Measurements from ENCODE around the gene PATZ1.
A peak's percentile ranks its signal among the peaks of the same experiment; 100 is the strongest.
"Not testable (repeated sequence)": the region's sequence is repeated elsewhere in the genome, so short reads cannot be mapped to it uniquely, and the experiment has no call there.

PATZ1 gene

GRCh38 chr22:31314220-31314619, 31.9 kb downstream of the PATZ1 start:
- DNase-seq (ENCODE audit: low read depth in 2 of 3, low spot score in 1 of 3): not testable (repeated sequence)

DNA sequence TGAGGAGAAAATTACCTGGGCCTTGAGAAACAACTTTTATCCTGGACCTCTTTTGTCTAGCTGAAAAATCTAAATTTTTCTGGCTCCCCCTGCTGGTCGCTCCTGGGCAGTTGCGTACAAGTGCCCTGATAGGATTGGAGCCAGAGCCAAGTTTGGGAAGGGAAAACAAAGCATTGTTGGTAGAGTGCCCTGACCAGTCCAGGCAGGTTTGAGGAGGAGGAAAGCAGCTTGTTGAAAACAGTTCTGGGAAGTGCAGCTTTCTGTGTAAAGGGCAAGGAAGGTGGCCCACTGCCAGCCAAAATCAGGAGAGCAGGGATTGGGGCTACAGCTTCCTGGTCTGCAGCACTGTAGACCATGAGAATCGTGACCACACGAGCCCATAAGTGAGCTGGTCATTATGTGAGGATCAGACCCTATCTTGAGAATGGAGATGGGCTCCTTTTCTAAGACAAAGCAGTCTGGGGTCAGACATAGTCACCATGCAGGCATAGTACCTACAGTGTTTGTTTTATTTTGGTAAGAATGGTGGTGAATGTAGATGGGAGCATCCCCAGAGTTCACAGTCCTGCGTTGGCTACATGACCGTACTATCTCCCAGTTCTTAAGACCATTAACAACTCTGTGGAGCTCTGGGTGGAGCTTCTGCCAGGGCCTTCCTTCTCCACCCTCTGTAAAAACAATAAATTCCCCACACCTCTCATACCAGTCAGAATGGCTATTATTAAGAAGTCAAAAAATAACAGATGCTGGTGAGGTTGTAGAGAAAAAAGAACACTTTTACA, 32.6 kb downstream of the PATZ1 start:
- peak; percentile 40 to 68 (median 57) for DNase-seq (ENCODE audit: low read depth in 2 of 3, low spot score in 1 of 3)

- no peak for DNase-seq (ENCODE audit: low read depth in 2 of 3, low spot score in 1 of 3)
Measured at GRCh38 chr22:31308181-31308580, 38.0 kb downstream of the PATZ1 start.

GRCh38 chr22:31305194-31305593, 41.0 kb downstream of the PATZ1 start:
- DNase-seq (ENCODE audit: low read depth in 2 of 3, low spot score in 1 of 3): no peak

- no peak for DNase-seq (ENCODE audit: low read depth in 2 of 3, low spot score in 1 of 3)
Measured at GRCh38 chr22:31302537-31302936, 43.6 kb downstream of the PATZ1 start.

- no peak for DNase-seq (ENCODE audit: low read depth in 2 of 3, low spot score in 1 of 3)
Measured at GRCh38 chr22:31302006-31302405, 44.1 kb downstream of the PATZ1 start.

DNA sequence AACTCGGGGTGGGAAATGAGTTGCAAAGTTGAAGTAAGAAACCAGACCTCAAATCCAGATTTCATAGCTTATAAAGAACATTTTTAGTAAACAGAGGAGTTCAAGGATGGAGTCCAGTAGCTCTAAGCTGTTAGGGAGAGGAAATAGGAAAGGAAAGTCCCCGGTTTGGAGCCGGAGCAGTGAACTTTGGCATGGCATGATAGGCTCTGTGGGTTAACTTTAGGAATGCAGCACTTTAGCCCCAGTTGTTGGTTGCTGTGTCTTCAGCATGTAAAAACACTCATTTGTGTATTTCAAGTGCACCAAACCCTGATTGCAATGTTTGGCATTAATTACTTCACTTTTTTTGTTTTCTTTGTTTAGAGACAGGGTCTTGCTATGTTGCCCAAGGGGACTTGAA, 45.2 kb downstream of the PATZ1 start:
- no peak for DNase-seq (ENCODE audit: low read depth in 2 of 3, low spot score in 1 of 3)

GRCh38 chr22:31295831-31296657, 50.1 kb downstream of the PATZ1 start:
- no peak for DNase-seq (ENCODE audit: low read depth in 2 of 3, low spot score in 1 of 3)

DNA sequence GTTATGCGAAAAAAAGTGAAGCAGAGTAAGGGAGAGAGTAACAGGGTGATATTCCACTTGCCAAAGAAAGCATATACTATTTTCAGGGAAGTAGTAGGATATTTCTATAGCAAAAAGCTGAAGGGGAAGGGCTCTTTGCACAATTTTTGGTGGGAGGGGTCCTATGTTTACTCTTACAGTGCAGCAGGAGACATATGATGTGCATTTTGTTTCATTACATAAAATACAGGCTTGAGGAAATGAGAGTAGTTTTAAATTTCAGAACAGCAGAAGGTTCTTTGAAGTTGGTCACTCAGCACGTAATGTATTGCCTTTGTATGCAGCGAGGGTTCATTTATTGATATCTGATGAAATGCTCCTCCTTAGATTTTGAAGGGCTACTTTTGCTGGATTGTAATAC, 50.8 kb downstream of the PATZ1 start:
- DNase-seq (ENCODE audit: low read depth in 2 of 3, low spot score in 1 of 3): no peak

- DNase-seq (ENCODE audit: low read depth in 2 of 3, low spot score in 1 of 3): peak; percentile 72 to 82 (median 73)
Measured at GRCh38 chr22:31292236-31292989, 53.7 kb downstream of the PATZ1 start, which contains the start of gene PIK3IP1. Gene PIK3IP1, minus strand, starts transcription at chr22:31292488. Its CDS starts 144 bp downstream, at chr22:31292344.

GRCh38 chr22:31291481-31292235, 54.5 kb downstream of the PATZ1 start:
- no peak for DNase-seq (ENCODE audit: low read depth in 2 of 3, low spot score in 1 of 3)

DNA sequence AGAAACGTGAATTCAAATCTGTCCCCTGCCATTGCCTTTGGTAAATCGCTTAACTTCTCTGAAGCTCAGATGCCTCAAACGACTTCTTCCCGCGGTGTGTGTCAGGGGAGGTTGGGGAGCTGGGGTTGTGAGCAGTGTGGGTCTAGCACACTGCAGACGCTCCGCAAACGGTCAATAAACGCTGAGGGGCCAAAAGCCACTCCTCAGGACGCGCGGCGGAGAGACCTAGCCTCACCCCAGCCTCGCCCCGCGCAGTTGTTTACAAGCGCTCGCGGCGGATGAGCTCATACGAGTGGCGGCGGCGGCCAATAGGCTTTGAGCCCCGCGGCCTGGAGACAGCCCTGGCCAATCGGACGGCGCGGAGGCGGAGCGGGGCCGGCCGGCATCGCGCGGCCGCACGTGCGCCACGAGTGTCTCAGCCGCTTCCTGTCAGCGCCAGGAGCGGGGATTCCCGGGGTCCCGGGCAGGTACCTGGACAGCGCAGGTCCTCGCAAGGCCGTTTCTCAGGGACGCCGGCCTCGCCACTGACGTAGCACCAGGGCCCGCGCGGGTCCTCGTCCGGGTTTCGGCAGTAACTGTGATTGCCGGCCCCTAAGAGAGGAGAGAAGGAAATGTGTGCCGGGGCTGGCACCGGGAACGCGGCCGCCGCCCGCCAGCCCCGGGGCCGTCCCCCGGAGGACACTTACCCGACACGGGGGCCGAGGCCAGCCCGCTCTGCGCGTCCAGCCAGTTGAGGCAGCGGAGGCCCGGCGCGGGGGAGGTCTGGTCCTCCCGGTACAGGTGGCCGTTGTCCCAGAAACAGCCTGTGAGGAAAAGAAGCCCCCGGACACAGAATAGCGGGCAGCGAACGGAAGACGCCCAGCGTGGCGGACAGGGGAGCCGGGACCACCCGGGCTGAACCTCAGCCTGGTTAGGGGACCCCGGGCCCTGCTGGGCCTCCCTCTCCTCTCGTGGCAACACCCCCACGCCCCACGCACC, 55.4 kb downstream of the PATZ1 start:
- peak; percentile 85 to 91 (median 85) for DNase-seq (ENCODE audit: low read depth in 2 of 3, low spot score in 1 of 3)

DNA sequence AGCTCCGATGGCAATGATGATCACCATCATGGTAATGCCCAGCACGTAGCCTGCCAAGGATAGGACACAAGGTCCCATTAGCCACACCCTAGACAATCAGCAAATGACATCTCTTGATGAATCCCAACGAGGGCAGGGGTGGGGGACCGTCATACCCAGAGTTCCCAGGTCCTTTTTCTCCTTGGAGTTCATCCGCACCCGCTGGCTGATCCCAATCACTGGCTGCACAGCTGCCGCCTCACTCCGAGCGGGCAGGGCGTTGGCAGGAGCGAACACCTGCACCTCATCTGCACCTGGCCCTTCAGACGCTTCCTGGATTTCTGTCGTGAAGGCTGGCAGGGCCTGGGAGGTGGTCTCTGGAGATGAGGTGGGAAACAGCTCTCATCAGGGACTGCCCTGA, 56.8 kb downstream of the PATZ1 start:
- no peak for DNase-seq (ENCODE audit: low read depth in 2 of 3, low spot score in 1 of 3)

DNA sequence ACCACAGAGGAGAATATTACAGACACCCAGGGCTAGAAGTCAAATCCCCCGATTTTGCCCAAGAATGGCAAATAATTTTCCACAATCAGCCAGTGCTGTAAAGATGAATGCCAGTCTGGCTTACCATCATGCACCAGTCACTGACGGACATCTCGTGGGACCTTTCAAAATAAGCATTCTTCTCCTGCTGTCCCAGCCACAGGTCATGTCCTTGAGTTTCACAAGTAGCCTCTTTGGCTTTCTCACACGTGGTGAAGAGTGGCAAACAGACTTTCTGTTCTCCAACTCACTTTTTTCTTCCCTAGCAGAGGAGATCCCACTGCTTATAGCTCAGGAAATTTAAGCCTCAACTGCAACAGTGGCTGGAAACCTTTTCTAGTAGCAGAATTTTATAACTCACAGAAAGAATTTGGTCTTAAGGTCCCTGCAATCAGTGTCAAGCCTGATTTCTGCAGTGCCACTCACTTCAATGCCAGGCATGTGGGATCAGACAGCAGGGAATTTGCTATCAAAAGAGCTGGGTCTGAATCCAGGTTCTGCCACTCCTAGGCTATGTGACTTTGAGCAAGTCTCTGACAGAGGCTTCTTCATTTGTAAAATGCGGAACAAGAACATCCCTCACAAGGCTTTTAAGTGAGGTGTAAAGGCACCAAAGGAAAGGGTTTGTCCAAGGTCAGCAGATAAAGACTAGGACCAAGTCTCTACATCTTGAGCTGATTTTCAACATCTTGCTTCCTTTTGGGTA, 57.5 kb downstream of the PATZ1 start:
- DNase-seq (ENCODE audit: low read depth in 2 of 3, low spot score in 1 of 3): no peak

GRCh38 chr22:31287818-31288495, 58.2 kb downstream of the PATZ1 start:
- no peak for DNase-seq (ENCODE audit: low read depth in 2 of 3, low spot score in 1 of 3)

- DNase-seq (ENCODE audit: low read depth in 2 of 3, low spot score in 1 of 3): peak in 2 of 3 donors; percentile 40 to 50
Measured at GRCh38 chr22:31286360-31287255, 59.5 kb downstream of the PATZ1 start.
